H9 (cell line): ENCODE data around the gene MEDAG. TPM values are rescaled to one million over a fixed set of nuclear protein-coding genes. Genes with fewer than 3 reads are reported as not detected.

Experiments
- DNase-seq: peaks from one replicate; pipeline ENCODE4 v3.0.0-alpha.2; 2017
- H2AFZ ChIP-seq: one replicate; pipeline ENCODE4 v1.6.1; 2013; ENCODE audit warnings: mild to moderate bottlenecking, low read length, control low read depth, moderate library complexity
- H2AK5ac ChIP-seq: 2 replicates; pipeline ENCODE4 v1.6.1; 2013; ENCODE audit warnings: low read length, control low read depth, mixed read lengths; ENCODE audit not compliant: insufficient read length
- H2BK120ac ChIP-seq: one replicate; pipeline ENCODE4 v1.6.1; 2013; ENCODE audit warnings: low read depth, mild to moderate bottlenecking, low read length, control low read depth, inconsistent platforms; ENCODE audit not compliant: poor library complexity, severe bottlenecking
- H2BK12ac ChIP-seq: 2 replicates; pipeline ENCODE4 v1.6.1; 2013; ENCODE audit warnings: low read length, control low read depth, mixed read lengths, low read depth; ENCODE audit not compliant: insufficient read length
- H2BK15ac ChIP-seq: 2 replicates; pipeline ENCODE4 v1.6.1; 2013; ENCODE audit warnings: low read depth, low read length, control low read depth
- H2BK20ac ChIP-seq: one replicate; pipeline ENCODE4 v1.6.1; 2013; ENCODE audit warnings: low read depth, mild to moderate bottlenecking, low read length, control low read depth, inconsistent platforms; ENCODE audit not compliant: poor library complexity, severe bottlenecking
- H2BK5ac ChIP-seq: 2 replicates; pipeline ENCODE4 v1.6.1; 2013; ENCODE audit warnings: low read length, control low read depth, mixed read lengths; ENCODE audit not compliant: insufficient read length
- H3K14ac ChIP-seq: 2 replicates; pipeline ENCODE4 v1.6.1; 2013; ENCODE audit warnings: low read length, control low read depth; ENCODE audit not compliant: insufficient read depth
- H3K18ac ChIP-seq: 2 replicates; pipeline ENCODE4 v1.6.1; 2013; ENCODE audit warnings: low read depth, mild to moderate bottlenecking, mixed read lengths, low read length, control low read depth; ENCODE audit not compliant: insufficient read length
- H3K23ac ChIP-seq: 2 replicates; pipeline ENCODE4 v1.6.1; 2013; ENCODE audit warnings: low read length, control low read depth, mixed read lengths, low read depth; ENCODE audit not compliant: insufficient read length
- H3K23me2 ChIP-seq: 2 replicates; pipeline ENCODE4 v1.6.1; 2013; ENCODE audit warnings: low read depth, mild to moderate bottlenecking, mixed read lengths, low read length, control low read depth; ENCODE audit not compliant: insufficient read length, poor library complexity, severe bottlenecking
- H3K27ac ChIP-seq: 2 replicates; pipeline ENCODE4 v1.5.1; 2013; ENCODE audit warnings: low read length, control low read depth, mixed read lengths, low read depth; ENCODE audit not compliant: insufficient read length
- H3K27me3 ChIP-seq: 2 replicates; pipeline ENCODE4 v1.6.1; 2013; ENCODE audit warnings: low read length, control low read depth, inconsistent platforms; ENCODE audit not compliant: insufficient read depth
- H3K4ac ChIP-seq: 2 replicates; pipeline ENCODE4 v1.6.1; 2013; ENCODE audit warnings: low read depth, mild to moderate bottlenecking, control low read depth, inconsistent platforms, low read length, moderate library complexity
- H3K4me1 ChIP-seq: 2 replicates; pipeline ENCODE4 v1.6.1; 2013; ENCODE audit warnings: low read length, control low read depth, inconsistent platforms; ENCODE audit not compliant: insufficient read depth
- H3K4me2 ChIP-seq: 2 replicates; pipeline ENCODE4 v1.6.1; 2013; ENCODE audit warnings: low read length, control low read depth, mixed read lengths; ENCODE audit not compliant: insufficient read length, insufficient read depth
- H3K56ac ChIP-seq: 2 replicates; pipeline ENCODE4 v1.6.1; 2013; ENCODE audit warnings: low read depth, mild to moderate bottlenecking, mixed read lengths, low read length, control low read depth; ENCODE audit not compliant: insufficient read length
- H3K79me1 ChIP-seq: 2 replicates; pipeline ENCODE4 v1.6.1; 2013; ENCODE audit warnings: low read depth, mild to moderate bottlenecking, moderate library complexity, low read length, control low read depth, inconsistent platforms; ENCODE audit not compliant: insufficient read depth, poor library complexity, severe bottlenecking
- H3K79me2 ChIP-seq: 2 replicates; pipeline ENCODE4 v1.6.1; 2013; ENCODE audit warnings: low read length, control low read depth, inconsistent platforms; ENCODE audit not compliant: insufficient read depth
- H3K9ac ChIP-seq: 2 replicates; pipeline ENCODE4 v1.6.1; 2013; ENCODE audit warnings: low read length, control low read depth, mixed read lengths; ENCODE audit not compliant: insufficient read length; ENCODE audit errors: extremely low read depth
- H3K9me3 ChIP-seq: one replicate; pipeline ENCODE4 v1.6.1; 2013; ENCODE audit warnings: low read depth, low read length, inconsistent platforms; ENCODE audit not compliant: control insufficient read depth
- H3T11ph ChIP-seq: one replicate; pipeline ENCODE4 v1.6.1; 2013; ENCODE audit warnings: mild to moderate bottlenecking, low read length, control low read depth, inconsistent platforms
- H4K20me1 ChIP-seq: one replicate; pipeline ENCODE4 v1.6.1; 2013; ENCODE audit not compliant: control insufficient read depth, insufficient read length, insufficient read depth
- H4K5ac ChIP-seq: 2 replicates; pipeline ENCODE4 v1.6.1; 2013; ENCODE audit warnings: low read depth, mild to moderate bottlenecking, mixed read lengths, low read length, control low read depth; ENCODE audit not compliant: insufficient read length
- H4K8ac ChIP-seq: replicated peaks from 2 replicates; pipeline ENCODE4 v1.6.1; 2013; ENCODE audit warnings: low read length, control low read depth, mixed read lengths, low read depth; ENCODE audit not compliant: insufficient read length
- H4K91ac ChIP-seq: 2 replicates; pipeline ENCODE4 v1.6.1; 2013; ENCODE audit warnings: low read depth, mild to moderate bottlenecking, moderate library complexity, mixed read lengths, low read length, control low read depth; ENCODE audit not compliant: insufficient read length
- H3K27ac Mint-ChIP-seq, 3 experiments: 2 replicates in 2 of 3; 3 replicates in 1 of 3; pipeline ENCODE4 v1.8.0; 2020 to 2021; ENCODE audit warnings: mixed read lengths in 3 of 3, mild to moderate bottlenecking in 1 of 3, moderate library complexity in 1 of 3
- H3K27me3 Mint-ChIP-seq: 2 replicates; pipeline ENCODE4 v1.8.0; 2021; ENCODE audit warnings: low read depth, mild to moderate bottlenecking, moderate library complexity, mixed read lengths
- H3K36me3 Mint-ChIP-seq, 3 experiments: 2 replicates in 2 of 3; 3 replicates in 1 of 3; pipeline ENCODE4 v1.8.0; 2020 to 2021; ENCODE audit warnings: low read depth in 3 of 3, mixed read lengths in 3 of 3; ENCODE audit not compliant: insufficient read depth in 1 of 3
- H3K4me1 Mint-ChIP-seq, 2 experiments: 2 replicates each; pipeline ENCODE4 v1.8.0; 2020; ENCODE audit warnings: mixed read lengths in 2 of 2
- H3K4me3 Mint-ChIP-seq, 2 experiments: 2 replicates in 1 of 2; 3 replicates in 1 of 2; pipeline ENCODE4 v1.8.0; 2020 to 2021; ENCODE audit warnings: mild to moderate bottlenecking in 2 of 2, mixed read lengths in 2 of 2, moderate library complexity in 1 of 2
- H3K9me3 Mint-ChIP-seq, 2 experiments: 2 replicates in 1 of 2; 3 replicates in 1 of 2; pipeline ENCODE4 v1.8.0; 2020; ENCODE audit warnings: mild to moderate bottlenecking in 2 of 2, mixed read lengths in 2 of 2, moderate library complexity in 1 of 2
- CTCF ChIP-seq: fragments of 200-600 bp; sonication (generic); conservative IDR thresholded peaks from 3 replicates; pipeline ENCODE4 v1.8.0; 2021; ENCODE audit warnings: antibody characterized with exemption, mild to moderate bottlenecking
- WGBS: extraction: QIAGEN DNeasy Blood & Tissue Kit; methylation state at CpG from one replicate; pipeline ENCODE4 v1.1.7; 2013; ENCODE audit warnings: missing lambda C conversion rate, low lambda C conversion rate, mixed read lengths; ENCODE audit not compliant: insufficient read length; ENCODE audit errors: extremely low coverage; 5-methylcytosine and 5-hydroxymethylcytosine counted together
- total RNA-seq: library from RNA; stranded (reverse); gene quantifications from 2 replicates; pipeline ENCODE4 v1.2.1, GENCODE V29; 2021

Gene MEDAG
- total RNA-seq, 1 experiment from 2014 or later = 0.87 TPM

- Histone ChIP-seq H3K23me2 (peaks cover 8% of the 10 kb centered on the region), H3K79me1 (no peaks in the 10 kb centered on the region), H4K20me1 (no peaks in the 10 kb centered on the region), H3K9me3 (no peaks in the 10 kb centered on the region), H2BK20ac (no peak overlapping the region), H4K5ac (no peak overlapping the region), H2BK12ac (no peak overlapping the region), H3K56ac (no peak overlapping the region), H3K4me1 (no peaks in the 10 kb centered on the region), H3K14ac (no peak overlapping the region), H2AK5ac (no peak overlapping the region), H3K4ac (no peak overlapping the region), H3K27me3 (peaks cover 10% of the 10 kb centered on the region; the same call in 1 of the 2 replicates), H4K8ac (no peak overlapping the region), H2BK15ac (no peak overlapping the region), H2BK5ac (no peak overlapping the region), H2BK120ac (no peak overlapping the region), H3K23ac (no peak overlapping the region), H3K9ac (no peak overlapping the region), H3K27ac (no peak overlapping the region), H2AFZ (no peak overlapping the region), H3K4me2 (no peak overlapping the region), H3T11ph (no peak overlapping the region), H3K18ac (no peak overlapping the region), H3K79me2 (no peaks in the 10 kb centered on the region), H4K91ac (no peak overlapping the region)
- H3K27me3 Mint-ChIP-seq = peaks cover 64% of the 10 kb centered on the region
- H3K4me1 Mint-ChIP-seq = peaks cover 4 to 6% of the 10 kb centered on the region in 2 experiments
- H3K9me3 Mint-ChIP-seq = no peaks in the 10 kb centered on the region
- H3K4me3 Mint-ChIP-seq = no peak overlapping the region
- no peaks in the 10 kb centered on the region for H3K36me3 Mint-ChIP-seq
- no peak for TF ChIP-seq CTCF
- no peak overlapping the region for H3K27ac Mint-ChIP-seq
- WGBS = no CpG with 5 or more reads among the region's 5 CpGs
- no peak for DNase-seq
Observed at GRCh38 chr13:30908416-30908980, 2.4 kb downstream of the MEDAG start.
